NCI-H2196 (cell line): ENCODE data around the gene TM9SF1.
A peak's percentile ranks its signal among the peaks of the same experiment; 100 is the strongest.

Source experiments
- DNase-seq: peaks from one replicate; lab custom pipeline; 2025; ENCODE audit not compliant: unreplicated experiment; lab: John Stamatoyannopoulos, UW

TM9SF1 gene

DNA sequence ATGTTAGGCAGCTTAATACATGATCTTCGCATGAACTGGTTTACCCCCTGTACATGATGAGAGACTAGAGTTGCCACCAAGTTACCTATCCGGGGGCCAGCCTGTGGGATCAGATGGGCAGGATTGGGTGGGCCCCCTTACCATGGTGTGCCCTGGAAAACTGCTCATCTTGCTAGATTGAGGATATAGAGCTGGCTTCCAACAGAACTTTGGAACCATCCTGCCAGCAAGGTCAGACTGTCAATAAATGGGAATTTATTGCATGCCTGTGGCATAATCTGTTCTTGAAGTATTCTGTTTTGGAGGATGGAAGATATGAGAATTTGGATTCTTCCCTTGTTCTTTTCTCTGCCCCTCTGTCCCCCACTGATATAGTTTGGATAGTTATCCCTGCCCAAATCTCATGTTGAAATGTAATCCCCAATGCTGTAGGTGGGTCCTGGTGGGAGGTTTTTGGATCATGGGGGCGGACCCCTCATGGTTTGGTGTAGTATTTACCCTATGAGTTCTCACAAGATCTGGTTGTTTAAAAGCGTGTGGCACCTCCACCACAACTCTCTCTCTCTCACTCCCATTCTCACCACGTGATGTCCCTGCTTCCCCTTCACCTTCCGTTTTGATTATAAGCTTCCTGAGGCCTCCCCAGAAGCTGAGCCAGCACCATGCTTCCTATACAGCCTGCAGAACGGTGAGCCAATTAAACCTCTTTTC, 3.7 kb upstream of the TM9SF1 start:
- DNase-seq, result no peak

DNA sequence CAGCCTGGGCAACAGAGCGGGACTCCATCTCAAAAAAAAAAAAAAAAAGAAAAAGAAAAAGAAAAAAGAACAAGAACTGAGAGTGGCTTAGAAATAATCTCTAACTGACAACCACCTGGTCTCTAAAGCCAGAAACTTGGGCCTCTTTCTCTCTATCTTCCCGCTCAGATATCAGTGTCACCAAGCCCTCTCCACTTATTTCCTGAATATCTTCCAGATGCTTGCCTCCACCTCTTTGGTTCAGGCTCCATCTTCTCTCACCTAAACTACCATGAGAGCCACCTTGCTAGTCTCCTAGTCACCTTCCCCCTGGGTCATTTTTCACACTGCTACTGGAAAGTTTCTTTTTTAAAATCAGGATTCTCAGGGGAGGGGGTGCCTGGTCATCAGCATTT, 1.8 kb upstream of the TM9SF1 start:
- no peak for DNase-seq

DNA sequence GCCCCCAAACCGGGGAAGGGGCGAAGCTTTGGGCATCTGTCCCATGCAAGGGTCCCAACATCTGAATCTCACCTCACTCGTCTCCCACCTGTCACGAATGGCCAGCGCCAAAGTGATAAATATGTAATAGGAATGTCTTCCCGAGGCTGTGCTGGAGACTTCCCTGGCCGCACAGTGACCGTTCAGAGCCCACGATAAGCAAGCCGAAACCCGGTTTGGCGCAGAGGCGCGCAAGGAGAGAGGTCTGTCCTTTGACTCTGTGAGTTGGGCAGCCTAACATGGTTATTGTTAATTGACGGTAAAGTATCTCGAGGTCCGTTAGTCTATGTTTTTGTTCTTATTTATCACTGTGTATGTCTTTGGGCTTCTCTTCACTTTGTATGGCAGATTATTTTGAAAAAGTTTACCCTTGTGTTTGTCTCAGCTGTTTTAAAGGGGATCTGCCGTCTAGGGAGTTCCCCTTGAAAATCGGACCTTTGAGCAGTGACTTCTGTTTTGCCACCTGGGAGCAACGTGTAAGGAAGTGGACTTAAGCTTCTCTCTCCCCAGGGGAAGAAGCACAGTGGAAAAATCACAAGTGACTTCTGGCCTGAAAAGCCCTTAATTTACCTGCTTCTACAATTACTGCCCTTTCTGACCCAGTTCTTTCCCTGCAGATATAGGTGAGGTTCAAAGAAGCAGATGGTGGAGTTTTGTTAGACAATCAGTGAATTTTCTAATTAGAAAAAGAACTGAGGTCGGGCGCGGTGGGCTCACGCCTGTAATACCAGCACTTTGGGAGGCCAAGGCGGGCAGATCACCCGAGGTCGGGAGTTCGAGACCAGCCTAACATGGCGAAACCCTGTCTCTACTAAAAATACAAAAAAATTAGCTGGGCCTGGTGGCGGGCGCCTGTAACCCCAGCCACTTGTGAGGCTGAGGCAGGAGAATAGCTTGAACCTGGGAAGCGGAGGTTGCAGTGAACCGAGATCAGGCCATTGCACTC, 1.1 kb upstream of the TM9SF1 start:
- peak; percentile 11 for DNase-seq

DNA sequence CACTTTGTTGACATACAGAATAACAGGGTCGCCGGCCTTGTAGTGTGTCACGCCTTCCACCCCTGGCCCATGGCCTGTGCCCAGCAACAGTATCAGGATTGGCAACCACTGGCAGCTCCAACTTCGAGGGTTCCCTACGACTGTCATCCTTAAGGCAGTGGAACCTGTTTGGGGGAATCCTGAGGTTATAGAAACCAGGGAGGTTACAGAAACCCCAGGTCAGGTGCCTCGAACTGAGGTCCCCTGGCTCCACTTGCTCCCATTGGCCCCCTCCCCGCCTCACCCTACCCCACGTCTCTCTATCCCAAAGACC, 412 bp downstream of the TM9SF1 start:
- no peak for DNase-seq

DNA sequence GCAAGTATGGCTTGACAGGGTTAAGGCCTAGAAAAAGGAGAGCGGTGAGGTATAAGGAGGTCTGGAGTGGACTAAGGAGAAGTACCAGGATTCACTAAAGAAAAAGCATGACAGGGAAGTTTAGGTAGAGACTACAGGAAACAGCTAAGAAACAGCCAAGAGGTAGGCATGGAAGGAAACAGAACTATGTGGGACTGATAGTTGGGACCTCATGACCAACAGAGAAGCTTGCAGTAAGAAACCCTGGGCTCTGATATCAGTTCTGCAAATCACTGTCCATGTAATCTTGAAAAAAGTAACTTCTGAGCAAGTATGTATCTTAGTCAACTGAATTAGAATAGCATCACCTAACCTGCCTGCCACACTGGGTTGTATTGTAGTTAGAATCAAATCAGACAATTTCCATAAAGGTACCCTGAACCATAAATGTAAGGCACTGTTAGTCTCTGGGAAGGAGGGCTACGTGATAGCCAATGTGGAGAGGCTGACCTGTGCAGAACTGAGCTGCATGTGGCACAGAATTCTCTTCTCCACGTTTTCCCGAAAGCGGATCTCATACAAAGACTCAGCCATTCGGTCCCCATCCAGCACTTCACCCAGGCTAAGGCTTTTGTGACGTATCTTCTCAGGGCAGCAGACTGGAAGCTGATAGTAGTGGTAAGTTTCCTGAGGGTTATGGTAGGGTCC, 912 bp downstream of the TM9SF1 start:
- no peak for DNase-seq

DNA sequence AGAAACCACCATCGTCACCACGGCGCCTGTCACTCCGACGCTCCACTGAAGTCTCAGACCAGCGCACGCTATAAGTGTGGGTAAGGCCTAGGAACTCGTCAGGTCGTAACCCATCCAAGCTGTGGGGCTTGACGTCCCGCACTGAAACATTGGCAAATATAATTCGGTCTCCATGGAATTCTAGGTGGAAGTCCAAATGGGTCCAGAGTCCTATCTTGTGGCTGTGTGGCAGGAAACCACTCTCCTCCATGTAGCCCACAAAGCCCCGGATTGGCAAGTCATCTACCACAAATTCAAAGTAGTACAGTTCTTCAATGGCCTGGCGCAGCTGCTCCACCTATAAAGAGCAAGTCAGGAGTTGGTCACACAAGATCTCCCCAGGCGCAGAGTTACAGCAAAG, 2.3 kb downstream of the TM9SF1 start:
- no peak for DNase-seq

DNA sequence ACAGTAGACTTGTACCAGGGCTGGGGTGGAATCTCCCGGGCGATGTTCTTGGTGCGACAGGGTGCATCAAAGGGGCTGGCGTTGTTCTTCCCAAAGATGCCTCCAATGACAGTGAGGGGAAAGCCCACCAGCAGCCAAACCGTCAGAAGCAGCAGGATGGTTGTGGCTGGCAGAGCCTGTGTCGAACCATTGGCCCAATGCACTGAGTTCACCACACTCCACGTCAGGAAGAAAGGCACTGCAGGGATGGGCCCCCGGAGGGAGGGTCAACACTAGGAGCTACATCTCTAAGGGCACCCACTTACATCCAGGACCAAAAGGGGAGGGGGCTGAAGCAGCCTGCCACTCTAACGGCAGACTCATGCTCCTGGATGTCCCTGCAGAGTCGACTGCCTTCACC, 4.8 kb downstream of the TM9SF1 start:
- DNase-seq, result no peak

DNA sequence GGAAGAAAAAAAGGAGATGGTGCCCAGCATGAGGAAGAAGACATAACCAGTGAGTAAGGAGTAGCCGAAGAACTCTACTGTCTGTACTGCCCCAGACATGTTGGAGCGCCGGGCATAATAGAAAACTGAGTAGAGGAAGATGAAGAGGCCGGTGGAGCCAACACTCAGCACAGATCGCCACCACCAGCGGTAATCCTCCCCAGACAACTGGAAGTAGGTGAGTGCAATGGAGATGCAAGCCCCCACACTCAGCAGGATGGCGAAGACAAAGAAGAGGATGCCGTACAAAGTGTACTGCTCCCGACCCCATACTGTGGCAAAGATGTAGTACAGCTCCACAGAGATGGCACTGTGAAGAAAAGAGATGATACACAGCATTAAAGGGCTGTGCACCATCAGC, 5.8 kb downstream of the TM9SF1 start:
- DNase-seq, result no peak

DNA sequence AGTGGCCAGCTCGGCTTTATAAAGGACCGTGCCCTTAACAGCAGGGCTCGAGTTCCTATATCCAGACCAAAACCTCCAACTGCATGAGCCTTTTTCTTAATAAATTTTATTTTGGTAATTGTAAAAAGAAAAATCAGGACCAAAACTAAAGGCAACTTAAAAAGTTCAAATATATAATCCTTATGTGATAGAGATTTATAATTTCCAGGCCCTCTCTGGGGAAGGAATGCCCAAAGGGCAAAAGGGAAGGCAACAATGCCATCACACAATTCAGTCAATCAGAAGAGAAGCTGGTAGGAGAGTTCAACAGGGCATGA, 6.2 kb downstream of the TM9SF1 start:
- no peak for DNase-seq

DNA sequence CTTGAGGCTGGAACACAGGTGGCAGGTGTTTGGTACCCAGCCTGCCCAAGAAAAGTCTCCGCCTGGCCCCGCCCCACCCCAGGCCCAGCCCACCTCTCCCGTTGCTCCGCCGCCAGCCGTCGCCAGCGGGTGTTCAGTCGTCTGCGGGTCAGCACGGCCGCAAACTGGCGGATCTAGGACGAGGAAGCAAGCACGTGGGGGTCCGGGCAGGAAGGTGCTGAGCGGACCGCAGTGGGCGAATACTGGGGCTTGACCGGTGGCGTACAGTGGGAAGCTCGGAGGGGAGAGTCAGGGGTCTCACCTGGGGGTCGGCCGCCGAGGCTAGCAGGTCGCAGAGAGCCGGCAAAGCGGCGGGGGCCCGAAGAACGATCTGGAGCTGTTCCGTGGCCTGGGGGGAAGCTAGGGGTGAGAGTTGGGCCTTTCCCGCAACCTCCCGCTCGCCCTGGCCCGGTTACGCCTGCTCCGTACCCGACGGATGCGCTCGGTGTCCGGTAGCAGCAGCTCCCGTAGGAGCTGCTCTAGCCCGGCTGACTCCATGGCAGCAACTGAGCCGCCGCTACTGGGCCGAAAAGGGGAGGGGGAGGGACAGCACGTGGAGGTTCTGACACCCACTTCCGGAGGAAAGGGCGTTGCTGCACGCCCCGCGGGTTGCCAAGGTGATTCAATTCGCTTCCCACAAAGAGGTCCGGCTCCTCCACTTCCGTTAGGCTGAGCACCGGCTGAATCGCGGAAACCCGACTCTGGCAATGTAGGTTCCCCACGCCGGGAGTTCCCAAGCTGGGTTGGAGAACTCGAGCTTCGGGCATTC, 6.8 kb downstream of the TM9SF1 start, which contains the start of gene IPO4:
TSS of gene IPO4 (minus strand) at position 566 of the 808 bp plus-strand sequence. CDS start at position 537, 29 bp downstream.
- DNase-seq, result peak; percentile 98

DNA sequence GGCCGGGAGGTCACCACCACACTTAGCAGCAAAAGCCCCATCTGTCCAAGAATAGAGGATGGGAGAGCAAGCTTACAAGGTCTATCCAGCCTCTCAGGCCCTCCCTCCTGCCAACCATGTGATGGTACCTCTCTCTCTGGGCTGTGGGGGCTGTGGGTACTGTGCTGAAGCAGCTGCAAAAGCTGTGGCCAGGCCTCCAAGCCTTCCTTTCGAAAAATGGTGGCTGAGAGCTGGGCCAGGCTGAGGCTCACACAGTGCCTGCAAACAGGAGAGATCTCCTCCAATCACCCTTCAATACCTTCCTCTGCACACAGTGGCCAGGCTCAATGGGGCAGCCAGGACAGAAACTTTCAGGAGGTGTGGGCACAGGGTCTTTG, 7.7 kb downstream of the TM9SF1 start:
- no peak for DNase-seq

DNA sequence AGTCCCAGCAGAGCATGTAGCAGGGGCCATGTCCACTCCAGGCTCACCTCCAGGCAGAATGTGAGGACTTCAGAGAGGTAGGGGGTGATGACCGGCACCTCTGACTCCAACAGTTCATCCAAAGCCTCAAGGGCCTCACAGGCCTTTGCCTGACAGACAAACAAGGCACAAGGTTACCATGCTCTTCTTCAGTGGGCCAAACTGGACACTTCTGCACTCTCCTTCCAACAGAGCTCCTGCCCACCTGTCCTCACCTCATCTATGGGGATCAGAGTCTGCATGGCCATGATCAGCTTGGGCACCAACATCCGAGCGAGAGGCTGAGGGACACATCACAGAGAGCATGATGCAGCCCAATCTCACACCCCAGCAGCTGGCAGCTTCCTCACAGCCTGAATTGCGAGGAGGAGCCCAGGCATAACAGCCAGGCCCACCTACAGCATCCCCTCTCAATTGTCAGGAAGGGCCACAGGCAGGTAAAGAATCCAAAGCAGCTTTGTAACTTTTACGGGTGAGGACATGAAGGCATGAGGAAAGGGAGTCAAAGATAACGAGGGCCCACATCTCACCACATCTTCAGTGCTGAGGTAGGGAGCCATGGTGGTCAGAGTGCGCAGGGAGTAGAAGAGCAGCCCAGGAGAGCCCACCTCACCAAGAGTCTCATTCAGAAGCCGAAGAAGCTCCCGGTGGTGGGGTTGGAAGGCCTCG, 8.3 kb downstream of the TM9SF1 start:
- DNase-seq, result no peak

DNA sequence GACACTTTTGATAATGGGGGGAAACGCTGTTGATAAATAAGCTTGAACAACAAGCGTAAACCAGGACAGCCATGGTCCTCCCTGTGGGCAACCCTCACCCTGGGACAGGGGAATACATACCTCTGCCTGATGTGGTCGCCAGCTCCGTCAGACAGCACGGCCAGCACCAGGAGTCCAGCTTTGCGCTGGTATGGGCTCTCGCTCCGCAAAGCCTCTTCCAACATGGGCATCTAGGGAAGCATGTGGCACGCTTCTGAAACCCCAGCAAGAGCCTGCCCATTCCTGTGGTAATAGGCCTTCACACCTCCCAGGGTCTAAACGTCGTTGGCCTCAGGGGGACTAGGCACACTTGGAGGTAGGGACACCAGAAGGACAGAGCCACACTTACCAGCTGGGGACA, 9.5 kb downstream of the TM9SF1 start:
- DNase-seq, result no peak

DNA sequence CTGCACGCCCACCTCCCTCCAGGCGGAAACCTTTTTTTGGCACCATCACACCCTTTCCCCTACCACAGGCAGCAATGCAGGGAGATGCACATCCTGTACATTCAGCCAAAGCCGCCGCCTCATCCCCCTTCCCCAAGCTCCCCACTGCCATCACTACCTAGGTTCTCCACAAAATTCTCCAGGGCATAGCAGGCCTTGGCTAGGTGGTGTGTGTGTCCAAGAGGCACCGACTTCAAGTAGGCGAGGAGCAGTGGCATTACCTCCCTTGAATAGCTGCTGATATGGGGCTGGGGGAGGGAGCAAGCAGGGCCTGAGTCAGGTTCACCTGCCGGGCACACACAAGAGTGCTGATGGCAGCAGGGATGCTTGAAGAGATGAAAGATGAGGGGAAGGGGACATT, 10.2 kb downstream of the TM9SF1 start:
- DNase-seq, result no peak

DNA sequence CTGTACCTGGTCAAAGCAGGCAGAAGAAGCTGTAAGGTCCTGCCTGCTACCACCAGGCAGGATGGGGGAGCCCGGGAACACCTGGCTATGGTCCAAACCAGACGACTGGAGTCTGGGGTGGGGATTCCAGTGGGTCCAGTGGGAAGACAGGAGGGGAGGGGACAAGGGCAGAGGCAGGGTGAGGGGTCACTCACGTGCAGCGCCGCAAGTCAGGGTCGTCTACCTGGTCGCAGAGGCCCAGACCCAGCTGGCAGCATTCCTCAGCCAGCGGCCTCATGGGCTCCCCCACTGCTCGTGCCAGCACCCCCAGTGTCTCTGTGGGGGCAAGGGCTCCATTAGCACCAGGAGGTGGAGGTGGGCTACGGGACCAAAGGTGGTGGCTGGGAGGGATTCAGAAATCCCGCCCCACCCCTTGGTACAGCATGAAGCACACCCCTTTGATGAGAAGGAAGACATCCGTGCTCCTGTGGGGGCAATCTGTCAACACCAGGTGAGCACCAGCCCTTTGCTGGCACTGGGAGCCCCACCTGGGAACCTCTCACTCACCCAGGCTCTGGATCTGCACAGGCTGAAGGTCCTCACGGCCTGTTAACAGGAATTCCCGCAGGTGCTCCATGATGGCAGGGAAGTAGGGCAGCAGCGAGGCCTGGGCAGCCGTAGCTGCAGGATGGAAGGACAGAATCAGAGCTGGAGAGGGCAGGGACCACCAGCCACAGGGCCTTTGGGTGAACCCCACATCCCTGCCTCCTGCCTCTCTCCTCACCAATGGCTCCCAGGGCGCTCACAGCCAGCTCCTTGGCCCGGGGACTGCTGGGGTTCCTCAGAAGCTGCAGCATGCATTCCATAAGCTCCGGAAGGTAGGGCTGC, 10.9 kb downstream of the TM9SF1 start:
- no peak for DNase-seq

DNA sequence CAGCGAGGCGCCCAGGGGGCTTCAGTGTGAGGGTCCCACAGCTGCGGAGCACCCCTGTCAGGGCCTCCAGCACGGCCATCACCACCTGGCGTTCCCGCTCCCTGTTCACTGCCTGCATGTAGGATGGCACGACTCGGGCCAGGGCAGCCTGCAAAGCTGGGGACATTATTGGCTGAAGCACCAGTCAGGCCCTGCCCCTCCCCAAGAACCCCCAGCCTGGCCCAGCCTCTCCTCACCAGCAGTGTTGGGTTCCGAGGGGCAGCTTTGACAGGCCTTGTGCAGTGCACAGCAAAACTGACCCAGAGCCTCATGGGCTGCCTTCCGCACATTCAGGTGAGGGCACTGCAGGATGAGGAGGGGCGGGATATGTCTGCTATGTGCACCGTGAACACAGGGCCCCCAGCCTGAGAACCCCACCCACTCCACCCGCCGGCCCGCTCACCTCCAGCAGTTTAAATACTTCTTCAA, 12.2 kb downstream of the TM9SF1 start:
- DNase-seq, result no peak

DNA sequence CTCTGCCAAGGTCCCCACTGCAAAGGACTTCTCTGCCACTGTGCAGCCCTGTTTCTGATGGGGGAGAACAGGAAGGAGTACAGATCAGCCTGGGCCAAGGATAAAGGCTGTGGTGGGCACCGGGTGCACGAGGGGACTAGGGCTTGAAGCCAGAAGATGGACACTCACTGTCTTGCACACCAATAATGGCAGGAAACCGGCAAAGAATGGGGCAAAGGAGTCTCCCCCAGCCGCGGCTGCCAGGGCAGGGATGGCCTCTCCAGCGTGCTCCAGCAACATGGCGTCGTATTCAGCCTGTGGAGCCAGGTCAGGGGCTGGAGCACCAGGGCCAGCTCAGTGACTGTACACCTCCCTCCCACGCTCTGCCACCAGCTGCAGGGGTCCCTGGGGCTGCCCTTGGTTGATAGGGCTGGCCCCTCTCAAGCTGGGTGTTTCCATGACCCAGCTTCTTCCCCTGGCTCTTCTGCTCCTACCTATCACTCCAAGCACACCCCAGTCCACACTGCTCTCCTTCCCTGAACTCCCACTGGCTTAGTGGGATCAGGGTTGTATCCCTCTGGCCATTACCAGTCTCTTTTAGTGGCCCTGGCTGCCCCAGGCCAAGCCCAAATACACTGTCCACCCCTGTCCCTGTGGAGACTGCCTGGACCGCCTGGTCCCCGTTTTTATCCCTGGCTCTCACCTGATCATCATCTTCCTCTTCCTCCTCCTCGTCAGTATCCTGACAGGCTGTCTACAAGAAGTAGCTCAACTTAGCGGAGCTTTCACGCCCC, 12.9 kb downstream of the TM9SF1 start:
- DNase-seq, result no peak

DNA sequence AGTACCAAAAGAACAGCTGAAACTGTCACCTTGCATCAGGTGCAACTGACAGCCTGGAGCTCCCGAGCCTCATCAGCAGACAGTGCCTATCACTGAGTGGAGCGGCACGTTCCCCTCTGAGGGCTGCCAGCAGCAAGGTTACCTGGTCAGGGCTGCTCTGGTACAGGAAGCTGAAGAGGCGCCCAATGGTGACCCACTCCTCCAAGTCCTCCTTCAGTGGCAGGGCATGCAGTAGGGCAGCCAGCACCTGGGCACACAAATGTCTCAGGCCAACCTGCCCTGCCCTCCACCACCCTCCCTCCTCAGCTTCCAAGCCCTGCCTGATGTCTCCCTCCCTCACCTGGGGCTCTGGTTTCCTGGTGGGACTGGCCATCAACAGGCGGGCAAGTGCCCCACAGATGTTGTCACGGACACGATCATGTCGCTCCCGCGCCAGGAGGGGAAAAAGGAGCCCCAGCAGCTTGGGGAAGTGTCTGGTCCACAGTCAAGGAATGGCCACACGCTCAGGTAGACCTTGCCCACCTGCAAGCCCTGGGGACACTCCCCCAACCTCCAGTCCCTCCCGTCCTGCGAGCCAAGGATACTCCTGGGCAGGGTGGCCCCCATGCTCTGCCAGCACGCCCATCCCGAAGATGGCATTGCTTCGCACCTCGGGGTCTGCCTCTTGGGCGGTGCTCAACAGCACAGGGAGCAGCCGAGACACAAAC, 13.7 kb downstream of the TM9SF1 start:
- DNase-seq, result no peak
